Pancreas (tissue), 10 donors: Measurements from ENCODE around the gene CTSE. TPM values are rescaled to one million over a fixed set of nuclear protein-coding genes. Genes with fewer than 3 reads are reported as not detected.

ENCODE experiments used
- ATAC-seq, 4 donors: fragments of 200-7000 bp; cut with Tn5 transposase; one replicate each; pipeline versions ENCODE4 v1.8.0 to v1.9.1; 2020; ENCODE audit warnings: mild to moderate bottlenecking in 4 of 4, moderate library complexity in 4 of 4
- DNase-seq, 6 donors: peaks; one replicate each; pipeline ENCODE4 v3.0.0-alpha.2; 2020
- FAIRE-seq: peaks from 2 replicates; lab custom pipeline; 2012; peaks lifted over from hg19 to GRCh38; lab: Jason Lieb, UNC
- H3K27ac ChIP-seq, 4 donors: fragments of 200-600 bp; sonication (generic); 1 replicate in 3 of 4; 2 replicates in 1 of 4; pipeline versions ENCODE4 v1.5.0 to v1.8.0; 2020
- H3K27me3 ChIP-seq, 4 donors: fragments of 200-600 bp; one replicate each; pipeline ENCODE4 v1.8.0; 2021
- H3K36me3 ChIP-seq, 3 donors: fragments of 200-600 bp; sonication (generic) in 1 of 3; one replicate each; pipeline versions ENCODE4 v1.5.0 to v1.8.0; 2020 to 2021
- H3K4me1 ChIP-seq, 3 donors: fragments of 200-600 bp; one replicate each; pipeline ENCODE4 v1.8.0; 2021
- H3K4me3 ChIP-seq, 4 donors: fragments of 200-600 bp; sonication (generic) in 2 of 4; one replicate each; pipeline versions ENCODE4 v1.5.0 to v1.8.0; 2020 to 2021
- H3K9me3 ChIP-seq, 4 donors: fragments of 200-600 bp; one replicate each; pipeline ENCODE4 v1.8.0; 2021
- CTCF ChIP-seq, 4 donors: fragments of 200-600 bp; sonication (generic) in 3 of 4; IDR thresholded peaks; one replicate each; pipeline versions ENCODE4 v1.5.0 to v1.8.0; 2021; ENCODE audit warnings: antibody characterized with exemption in 4 of 4
- WGBS, 2 donors: extraction: QIAGEN DNeasy Blood & Tissue Kit; methylation state at CpG; one replicate each; pipeline ENCODE4 v1.1.7; 2013; 5-methylcytosine and 5-hydroxymethylcytosine counted together
- intact Hi-C, 3 donors: fragments of 100-400 bp; cut with DNase I; formaldehyde crosslinking; loops; one replicate each; pipeline versions ENCODE4 v1.11.1 to v1.14.2; 2022
- polyA plus RNA-seq, 2 donors: library from polyadenylated mRNA; stranded (reverse); fragments of 200-250 nt; gene quantifications; one replicate each; pipeline ENCODE4 v1.2.3, GENCODE V29; 2013
- total RNA-seq, 6 donors: library from RNA; stranded (reverse); fragmentation: NEBNext Ultra II Directional in 4 of 6; extraction: Animal tissue kit (Norgen Biotek cat#: 25700) in 4 of 6; gene quantifications; one replicate each; pipeline versions ENCODE4 v1.2.1 to v1.2.4, GENCODE V29; 2021 to 2023
- donor health status: healthy with polysubstance abuse.
- donor health status: DM: no; HTN: no; CAD: no; lungs with moderate emphysema.
- donor health status: DM: no; HTN: no; CAD: no.
- donor health status: control.
- donor health status: control.
- donor health status: Bipolar disorder and iron deficiency.
- donor health status: DM: yes; HTN: yes; CAD: no.
- donor health status: DM: no; HTN: no; CAD: no.
- donor health status: DM: no; HTN: no; CAD: no.
- donor health status: DM: yes; HTN: yes; CAD: no.

Gene CTSE
- total and polyA plus RNA-seq, 8 donors: 0.51 to 42.4 (median 2.6) TPM

GRCh38 chr1:206021008-206021625, 2.6 kb downstream of the CTSE start:
- Histone ChIP-seq H3K27ac (no peak overlapping the region), H3K9me3 (no peaks in the 10 kb centered on the region), H3K4me3 (no peak overlapping the region), H3K36me3 (no peaks in the 10 kb centered on the region), H3K27me3 (no peaks in the 10 kb centered on the region), H3K4me1 (no peaks in the 10 kb centered on the region)
- FAIRE-seq (no peak), DNase-seq (no peak), ATAC-seq (peak in 3 of 4 donors; percentile 58 to 71 (median 69))
- intact Hi-C loops: no loop called here
- 79 to 85% methylated on average over 9 of the region's 9 CpGs for WGBS, 2 donors
- TF ChIP-seq CTCF (IDR thresholded peaks at IDR 0.05): no peak

DNA sequence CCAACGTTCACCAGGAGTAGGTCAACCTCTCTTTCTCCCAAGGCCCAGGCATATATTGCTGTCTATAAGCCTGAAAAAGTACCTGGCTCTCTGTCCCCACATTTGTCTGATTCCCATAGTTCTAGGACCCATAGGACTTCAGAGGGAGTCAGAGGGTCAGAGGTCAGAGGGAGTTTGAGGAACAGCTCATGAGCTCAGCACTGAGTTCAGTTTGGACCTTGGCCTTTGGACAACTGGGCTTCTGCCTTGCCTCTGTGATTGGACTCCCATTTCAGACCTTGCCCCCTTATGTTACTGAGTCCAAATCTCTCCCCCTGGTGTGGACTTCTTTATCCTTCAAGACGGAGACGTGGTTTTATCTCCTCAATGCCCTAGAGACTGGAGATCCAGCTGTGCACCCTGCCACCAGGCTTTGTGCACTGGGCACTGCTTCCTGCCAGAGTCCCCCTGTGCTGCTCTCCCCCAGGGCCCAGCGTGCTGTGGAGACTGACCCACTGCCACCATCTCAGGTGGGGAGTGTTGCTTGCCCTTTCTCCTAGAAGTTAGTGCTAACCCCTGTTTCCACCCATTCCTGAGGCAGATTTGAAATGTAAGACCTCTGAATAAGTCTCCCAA, 3.2 kb downstream of the CTSE start:
- Histone ChIP-seq H3K4me1 (no peaks in the 10 kb centered on the region), H3K27me3 (no peaks in the 10 kb centered on the region), H3K27ac (no peak overlapping the region), H3K9me3 (no peaks in the 10 kb centered on the region), H3K4me3 (no peak overlapping the region), H3K36me3 (no peaks in the 10 kb centered on the region)
- 84 to 89% methylated on average over 4 of the region's 4 CpGs for WGBS, 2 donors
- FAIRE-seq: no peak
- no peak for DNase-seq
- no peak for ATAC-seq
- intact Hi-C loops: no loop called here
- no peak for TF ChIP-seq CTCF (IDR thresholded peaks at IDR 0.05)

DNA sequence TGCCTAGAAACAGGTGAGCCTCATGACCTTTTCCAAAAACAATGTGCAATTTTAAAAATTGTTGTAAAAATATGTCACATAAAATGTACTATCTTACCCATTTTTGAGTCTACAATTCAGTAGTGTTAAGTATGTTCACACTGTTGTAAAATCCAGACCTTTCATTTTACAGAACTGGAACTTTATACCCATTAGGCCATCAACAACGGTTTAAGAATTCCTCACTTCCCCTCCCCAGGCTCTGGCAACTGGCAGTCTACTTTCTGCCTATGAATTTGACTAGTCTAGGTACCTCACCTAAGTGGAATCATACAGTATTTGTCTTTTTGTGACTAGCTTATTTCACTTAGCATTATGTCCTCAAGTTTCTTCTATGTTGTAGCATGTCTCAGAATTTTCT, 8.6 kb downstream of the CTSE start:
- DNase-seq: no peak
- FAIRE-seq: no peak
- no peak for ATAC-seq
- Histone ChIP-seq H3K4me1 (no peaks in the 10 kb centered on the region), H3K9me3 (no peaks in the 10 kb centered on the region), H3K4me3 (no peak overlapping the region), H3K27me3 (no peaks in the 10 kb centered on the region), H3K27ac (no peak overlapping the region), H3K36me3 (no peaks in the 10 kb centered on the region)
- intact Hi-C loops: no loop called here
- WGBS, 2 donors: 69 to 81% methylated on average over 1 of the region's 1 CpG
- no peak for TF ChIP-seq CTCF (IDR thresholded peaks at IDR 0.05)

GRCh38 chr1:206014601-206015000, 9.1 kb downstream of the CTSE start:
- Histone ChIP-seq H3K9me3 (no peaks in the 10 kb centered on the region), H3K27ac (no peak overlapping the region), H3K36me3 (no peaks in the 10 kb centered on the region), H3K4me1 (no peaks in the 10 kb centered on the region), H3K4me3 (no peak overlapping the region), H3K27me3 (no peaks in the 10 kb centered on the region)
- TF ChIP-seq CTCF (IDR thresholded peaks at IDR 0.05): no peak
- intact Hi-C loops: no loop called here
- no peak for DNase-seq
- ATAC-seq: no peak
- no peak for FAIRE-seq
- WGBS, 2 donors: 78 to 81% methylated on average over 5 of the region's 5 CpGs
